Stomach (tissue), 4 donors: ENCODE results near the gene EXT2.

Experiments
- POLR2A ChIP-seq, 4 donors: fragments of 450-650 bp; IDR thresholded peaks; one replicate each; pipeline ENCODE4 v1.6.1; 2016; ENCODE audit warnings: antibody characterized with exemption in 4 of 4, control low read depth in 2 of 4, mild to moderate bottlenecking in 1 of 4, moderate library complexity in 1 of 4
- TF ChIP-seq, protein P1 (sequence below), 7 experiments: fragments of 450-650 bp in 4 of 7; fragments of 200-600 bp in 3 of 7; sonication (generic) in 3 of 7; IDR thresholded peaks; one replicate each; pipeline ENCODE4 v1.5.1; 2016 to 2019; ENCODE audit warnings: antibody characterized with exemption in 7 of 7, control low read depth in 2 of 7, mild to moderate bottlenecking in 1 of 7

DNA sequence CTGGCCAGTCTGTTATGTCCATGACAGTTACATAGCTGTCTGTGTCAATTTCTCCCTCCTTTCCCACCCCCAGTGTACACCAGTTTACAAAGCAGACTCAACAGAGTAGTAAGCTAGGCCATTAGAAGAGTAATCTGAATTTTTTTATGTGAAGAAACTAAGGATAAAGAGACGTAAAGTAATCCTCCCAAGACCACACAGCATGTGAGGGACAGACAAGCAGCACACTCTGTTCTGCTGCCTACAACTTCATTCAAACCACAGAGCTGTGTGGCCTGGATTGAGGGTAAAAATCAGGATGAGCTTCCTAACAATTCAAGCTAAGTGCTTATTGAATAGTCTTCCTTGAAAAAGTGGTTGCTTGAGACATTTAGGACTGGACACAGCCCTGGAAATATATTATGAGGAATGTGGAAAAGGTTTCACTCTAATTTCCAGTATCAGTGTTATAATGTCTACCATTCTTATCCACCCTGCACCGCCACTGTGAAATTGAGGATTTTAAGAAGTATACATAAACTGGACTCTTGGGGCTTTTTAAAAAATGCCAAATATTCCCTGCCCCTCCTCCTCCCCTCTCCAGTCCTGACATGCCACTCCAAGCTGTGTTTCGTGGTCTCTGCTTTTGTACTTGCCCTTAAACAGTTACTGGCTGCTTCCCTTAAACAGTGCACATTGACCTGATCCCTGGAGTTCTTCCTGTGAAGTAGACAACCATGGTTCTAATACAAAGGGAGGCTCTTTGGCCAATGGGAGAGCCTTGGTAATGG, 40.9 kb downstream of the EXT2 start:
- TF ChIP-seq POLR2A (IDR thresholded peaks at IDR 0.05), result no peak
- TF ChIP-seq, protein P1, sequence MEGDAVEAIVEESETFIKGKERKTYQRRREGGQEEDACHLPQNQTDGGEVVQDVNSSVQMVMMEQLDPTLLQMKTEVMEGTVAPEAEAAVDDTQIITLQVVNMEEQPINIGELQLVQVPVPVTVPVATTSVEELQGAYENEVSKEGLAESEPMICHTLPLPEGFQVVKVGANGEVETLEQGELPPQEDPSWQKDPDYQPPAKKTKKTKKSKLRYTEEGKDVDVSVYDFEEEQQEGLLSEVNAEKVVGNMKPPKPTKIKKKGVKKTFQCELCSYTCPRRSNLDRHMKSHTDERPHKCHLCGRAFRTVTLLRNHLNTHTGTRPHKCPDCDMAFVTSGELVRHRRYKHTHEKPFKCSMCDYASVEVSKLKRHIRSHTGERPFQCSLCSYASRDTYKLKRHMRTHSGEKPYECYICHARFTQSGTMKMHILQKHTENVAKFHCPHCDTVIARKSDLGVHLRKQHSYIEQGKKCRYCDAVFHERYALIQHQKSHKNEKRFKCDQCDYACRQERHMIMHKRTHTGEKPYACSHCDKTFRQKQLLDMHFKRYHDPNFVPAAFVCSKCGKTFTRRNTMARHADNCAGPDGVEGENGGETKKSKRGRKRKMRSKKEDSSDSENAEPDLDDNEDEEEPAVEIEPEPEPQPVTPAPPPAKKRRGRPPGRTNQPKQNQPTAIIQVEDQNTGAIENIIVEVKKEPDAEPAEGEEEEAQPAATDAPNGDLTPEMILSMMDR (IDR thresholded peaks at IDR 0.05), result no peak
